PC-9 (cell line): ENCODE data around the gene CCDC93.

ENCODE experiments used
- CTCF ChIP-seq: fragments of 200-600 bp; sonication (generic); conservative IDR thresholded peaks from 2 replicates; pipeline ENCODE4 v1.6.1; 2017; ENCODE audit warnings: mixed run types, antibody characterized with exemption, mild to moderate bottlenecking, moderate library complexity
- EZH2 ChIP-seq: fragments of 200-600 bp; sonication (generic); IDR thresholded peaks from 2 replicates; pipeline ENCODE4 v1.8.0; 2017; ENCODE audit warnings: antibody characterized with exemption, low read depth

GRCh38 chr2:117930775-117931174, 83.1 kb downstream of the CCDC93 start:
- TF ChIP-seq CTCF (no peak), EZH2 (no peak)
